Measurements from ENCODE around the gene GALNT17.

GRCh38 chr7:71752171-71752935, 620.4 kb downstream of the GALNT17 start:
- TF ChIP-seq EP300 (IDR thresholded peaks at IDR 0.05) (no peak), POLR2A (IDR thresholded peaks at IDR 0.05) (no peak)
